Transverse colon (tissue), 4 donors: ENCODE results near the gene ALDH1A1. TPM values are rescaled to one million over a fixed set of nuclear protein-coding genes. Genes with fewer than 3 reads are reported as not detected.

Experiments
- DNase-seq: peaks from one replicate; pipeline ENCODE4 v3.0.0-alpha.2; 2019
- H3K27ac ChIP-seq, 4 donors: fragments of 200-600 bp; sonication (generic); 2 replicates each; pipeline ENCODE4 v1.5.1; 2016 to 2018; ENCODE audit warnings: inconsistent platforms in 4 of 4
- H3K27me3 ChIP-seq: fragments of 200-600 bp; sonication (generic); 2 replicates; pipeline ENCODE4 v1.5.1; 2017; ENCODE audit warnings: inconsistent platforms
- H3K36me3 ChIP-seq, 4 donors: fragments of 200-600 bp; sonication (generic); 2 replicates each; pipeline ENCODE4 v1.5.1; 2017 to 2019; ENCODE audit warnings: inconsistent platforms in 4 of 4
- H3K4me1 ChIP-seq, 4 donors: fragments of 200-600 bp; sonication (generic); 2 replicates each; pipeline ENCODE4 v1.5.1; 2017 to 2020; ENCODE audit warnings: inconsistent platforms in 4 of 4
- H3K4me3 ChIP-seq, 4 donors: fragments of 200-600 bp; sonication (generic); 1 replicate in 1 of 4; 2 replicates in 3 of 4; pipeline versions ENCODE4 v1.5.1 to v1.6.1; 2017 to 2019; ENCODE audit warnings: inconsistent platforms in 4 of 4
- H3K9me3 ChIP-seq, 2 donors: fragments of 200-600 bp; sonication (generic); 2 replicates each; pipeline ENCODE4 v1.5.1; 2017 to 2019; ENCODE audit warnings: inconsistent platforms in 2 of 2
- EP300 ChIP-seq: sonication (generic); formaldehyde crosslinking; IDR thresholded peaks from one replicate; pipeline ENCODE4 v1.6.1; 2017; ENCODE audit warnings: antibody characterized with exemption, low read depth
- POLR2A ChIP-seq: fragments of 450-650 bp; IDR thresholded peaks from one replicate; pipeline ENCODE4 v1.6.1; 2016; ENCODE audit warnings: antibody characterized with exemption, mild to moderate bottlenecking, moderate library complexity
- POLR2AphosphoS5 ChIP-seq, 3 donors: sonication (generic); formaldehyde crosslinking; IDR thresholded peaks; one replicate each; pipeline ENCODE4 v1.6.1; 2016; ENCODE audit warnings: antibody characterized with exemption in 3 of 3
- WGBS, 2 donors: methylation state at CpG; one replicate each; pipeline ENCODE4 v1.1.5; 2018; ENCODE audit warnings: low coverage in 1 of 2; 5-methylcytosine and 5-hydroxymethylcytosine counted together
- in situ Hi-C, 4 donors: fragments of 200-750 bp; cut with MboI; loops; one replicate each; pipeline versions ENCODE4 v1.15.0 to v1.15.1; 2017; ENCODE audit warnings: low sequenced_read_pairs in 3 of 4, low pct_ligation_motif_present in 1 of 4, low pct_unique_long_range_greater_than_20kb in 1 of 4
- intact Hi-C: fragments of 100-400 bp; cut with DNase I; formaldehyde crosslinking; loops from one replicate; pipeline ENCODE4 v1.15.1; 2023; ENCODE audit warnings: low total_unique reads
- total RNA-seq, 4 donors: library from RNA; depleted of rRNA; stranded (reverse); fragments of >200 nt; gene quantifications; one replicate each; pipeline ENCODE4 v1.1.0, GENCODE V29; 2016
- TF ChIP-seq, protein P1 (sequence below), 5 experiments: fragments of 200-600 bp in 3 of 5; fragments of 450-650 bp in 2 of 5; sonication (generic) in 3 of 5; IDR thresholded peaks; 1 replicate in 2 of 5; 2 replicates in 3 of 5; pipeline ENCODE4 v1.5.1; 2016 to 2017; ENCODE audit warnings: antibody characterized with exemption in 5 of 5, inconsistent platforms in 3 of 5, mild to moderate bottlenecking in 2 of 5, moderate library complexity in 1 of 5

ALDH1A1 gene
- total RNA-seq, 4 donors from 2014 or later, result 76.3 to 566 (median 288) TPM

GRCh38 chr9:72948575-72949243 lies 4.1 kb downstream of the ALDH1A1 start:
- no peaks in the 10 kb centered on the region for H3K36me3 ChIP-seq
- peaks cover 0 to 55% (median 33%) of the 10 kb centered on the region in 4 donors for H3K4me1 ChIP-seq
- DNase-seq, result no peak
- peak overlapping the region in 2 of 4 donors; percentile 14 to 21 for H3K4me3 ChIP-seq
- H3K9me3 ChIP-seq, result no peaks in the 10 kb centered on the region
- TF ChIP-seq, protein P1, sequence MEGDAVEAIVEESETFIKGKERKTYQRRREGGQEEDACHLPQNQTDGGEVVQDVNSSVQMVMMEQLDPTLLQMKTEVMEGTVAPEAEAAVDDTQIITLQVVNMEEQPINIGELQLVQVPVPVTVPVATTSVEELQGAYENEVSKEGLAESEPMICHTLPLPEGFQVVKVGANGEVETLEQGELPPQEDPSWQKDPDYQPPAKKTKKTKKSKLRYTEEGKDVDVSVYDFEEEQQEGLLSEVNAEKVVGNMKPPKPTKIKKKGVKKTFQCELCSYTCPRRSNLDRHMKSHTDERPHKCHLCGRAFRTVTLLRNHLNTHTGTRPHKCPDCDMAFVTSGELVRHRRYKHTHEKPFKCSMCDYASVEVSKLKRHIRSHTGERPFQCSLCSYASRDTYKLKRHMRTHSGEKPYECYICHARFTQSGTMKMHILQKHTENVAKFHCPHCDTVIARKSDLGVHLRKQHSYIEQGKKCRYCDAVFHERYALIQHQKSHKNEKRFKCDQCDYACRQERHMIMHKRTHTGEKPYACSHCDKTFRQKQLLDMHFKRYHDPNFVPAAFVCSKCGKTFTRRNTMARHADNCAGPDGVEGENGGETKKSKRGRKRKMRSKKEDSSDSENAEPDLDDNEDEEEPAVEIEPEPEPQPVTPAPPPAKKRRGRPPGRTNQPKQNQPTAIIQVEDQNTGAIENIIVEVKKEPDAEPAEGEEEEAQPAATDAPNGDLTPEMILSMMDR (IDR thresholded peaks at IDR 0.05), result no peak
- no peak for TF ChIP-seq POLR2A
- TF ChIP-seq POLR2AphosphoS5 (IDR thresholded peaks at IDR 0.05), result no peak
- no peak for TF ChIP-seq EP300
- intact Hi-C loops (no loop called here), in situ Hi-C loops (no loop called here)
- no peaks in the 10 kb centered on the region for H3K27me3 ChIP-seq
- WGBS, 2 donors, result 31 to 33% methylated on average over 6 of the region's 6 CpGs
- H3K27ac ChIP-seq, result peak overlapping the region; percentile 69 to 85 (median 83)

- H3K4me3 ChIP-seq, result peak overlapping the region in 1 of 4 donors; percentile 21
- intact Hi-C loops (no loop called here), in situ Hi-C loops (no loop called here)
- H3K27me3 ChIP-seq, result no peaks in the 10 kb centered on the region
- no peaks in the 10 kb centered on the region for H3K9me3 ChIP-seq
- no peaks in the 10 kb centered on the region for H3K36me3 ChIP-seq
- H3K27ac ChIP-seq, result peak overlapping the region; percentile 69 to 85 (median 83)
- WGBS, 2 donors, result 29 to 33% methylated on average over 3 of the region's 3 CpGs
- H3K4me1 ChIP-seq, result peaks cover 0 to 49% (median 27%) of the 10 kb centered on the region in 4 donors
- no peak for DNase-seq
- TF ChIP-seq EP300, result no peak
- TF ChIP-seq POLR2AphosphoS5 (IDR thresholded peaks at IDR 0.05), result no peak
- TF ChIP-seq, protein P1 (IDR thresholded peaks at IDR 0.05), result no peak
- TF ChIP-seq POLR2A, result no peak
Observed at GRCh38 chr9:72947984-72948465, 4.8 kb downstream of the ALDH1A1 start.

DNA sequence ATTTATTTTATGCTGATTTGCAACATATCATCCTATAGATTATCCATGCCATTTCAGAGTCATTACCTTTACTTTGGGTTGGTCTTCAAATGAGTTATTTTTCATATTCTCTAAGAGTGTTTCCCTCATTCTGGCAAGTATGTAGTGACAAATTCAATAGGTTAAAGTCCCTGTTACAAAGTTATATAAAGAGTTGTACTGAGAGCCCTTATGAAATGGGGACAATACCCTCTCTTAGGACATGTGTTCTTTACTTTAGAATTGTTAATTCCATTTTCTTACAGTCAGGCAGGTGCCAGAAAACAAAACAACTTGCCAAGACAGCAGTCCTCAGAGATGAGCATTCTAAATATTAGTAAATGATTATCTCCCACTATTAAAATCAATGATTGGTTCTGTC lies 6.0 kb downstream of the ALDH1A1 start:
- Histone ChIP-seq H3K9me3 (no peaks in the 10 kb centered on the region), H3K27me3 (no peaks in the 10 kb centered on the region), H3K4me3 (no peak overlapping the region), H3K27ac (peak overlapping the region; percentile 69 to 85 (median 83)), H3K36me3 (no peaks in the 10 kb centered on the region), H3K4me1 (peaks cover 0 to 48% (median 27%) of the 10 kb centered on the region in 4 donors)
- no peak for DNase-seq
- in situ Hi-C loops, result no loop called here
- TF ChIP-seq POLR2AphosphoS5 (IDR thresholded peaks at IDR 0.05) (no peak), POLR2A (no peak), EP300 (no peak)
- TF ChIP-seq, protein P1 (IDR thresholded peaks at IDR 0.05), result no peak
- intact Hi-C loops, result no loop called here

DNA sequence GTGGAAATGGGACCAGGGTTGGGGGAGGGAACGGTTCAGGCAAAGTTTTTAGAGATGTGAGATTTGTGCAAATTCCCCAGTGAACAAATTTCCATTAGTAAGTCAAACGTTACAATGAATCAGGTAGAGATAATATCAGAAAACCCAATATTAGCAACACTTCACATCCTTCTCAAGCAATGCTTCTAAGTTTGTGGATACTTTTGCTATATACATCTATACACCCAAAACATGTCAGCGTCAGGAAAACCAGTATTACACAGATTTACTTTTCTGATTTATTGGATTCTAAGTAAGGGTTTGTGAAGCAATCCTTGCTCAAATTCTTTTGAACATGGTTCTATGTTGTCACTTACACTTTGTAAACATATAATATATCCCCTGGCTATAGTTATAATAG lies 6.5 kb downstream of the ALDH1A1 start:
- WGBS, 2 donors, result 74 to 90% methylated on average over 2 to 3 of the region's 3 CpGs
- Histone ChIP-seq H3K27ac (peak overlapping the region in 2 of 4 donors; percentile 82 to 85), H3K27me3 (no peaks in the 10 kb centered on the region), H3K4me1 (peaks cover 0 to 48% (median 25%) of the 10 kb centered on the region in 4 donors), H3K36me3 (no peaks in the 10 kb centered on the region), H3K9me3 (no peaks in the 10 kb centered on the region), H3K4me3 (no peak overlapping the region)
- intact Hi-C loops, result no loop called here
- TF ChIP-seq POLR2A (no peak), POLR2AphosphoS5 (IDR thresholded peaks at IDR 0.05) (no peak), EP300 (no peak)
- TF ChIP-seq, protein P1 (IDR thresholded peaks at IDR 0.05), result no peak
- in situ Hi-C loops, result no loop called here
- no peak for DNase-seq
